ENCODE measurements around the gene CA4.

The CA4 gene

DNA sequence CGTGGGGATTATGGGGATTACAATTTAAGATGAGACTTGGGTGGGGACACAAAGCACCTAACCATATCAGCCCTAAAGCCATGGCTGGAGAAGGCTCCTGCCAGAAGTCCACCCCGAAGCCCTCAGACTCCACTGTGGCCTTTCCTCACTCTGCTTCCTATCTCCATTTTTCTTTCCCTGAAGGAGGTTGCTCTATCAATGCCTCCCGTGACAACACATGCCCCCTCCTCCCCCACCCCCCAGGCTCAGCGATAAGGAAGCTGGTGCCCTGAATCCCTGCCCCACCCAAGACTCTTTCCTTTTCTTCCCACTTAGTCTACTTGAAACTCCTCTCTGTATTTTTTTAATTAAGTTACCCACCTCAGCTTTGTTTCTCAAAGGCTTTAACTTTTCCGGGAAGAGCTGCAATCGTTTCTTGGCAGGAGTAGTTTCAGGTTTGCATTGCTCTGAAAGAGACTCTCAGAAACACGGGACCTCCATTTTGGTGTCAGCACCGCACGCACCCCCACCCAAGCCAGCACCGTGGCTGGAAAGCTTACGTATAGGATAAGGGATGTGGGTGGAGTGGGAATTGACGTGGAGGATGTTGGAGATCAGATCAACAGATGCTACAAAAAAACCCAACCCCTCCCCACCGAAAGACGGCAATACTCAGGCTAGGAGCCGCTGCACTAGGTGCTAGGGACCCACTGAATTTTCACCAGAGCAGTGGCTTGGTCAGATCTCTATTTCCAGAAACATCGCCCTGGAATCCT, 15.2 kb upstream of the CA4 start:
- peak; percentile 14 for DNase-seq

DNA sequence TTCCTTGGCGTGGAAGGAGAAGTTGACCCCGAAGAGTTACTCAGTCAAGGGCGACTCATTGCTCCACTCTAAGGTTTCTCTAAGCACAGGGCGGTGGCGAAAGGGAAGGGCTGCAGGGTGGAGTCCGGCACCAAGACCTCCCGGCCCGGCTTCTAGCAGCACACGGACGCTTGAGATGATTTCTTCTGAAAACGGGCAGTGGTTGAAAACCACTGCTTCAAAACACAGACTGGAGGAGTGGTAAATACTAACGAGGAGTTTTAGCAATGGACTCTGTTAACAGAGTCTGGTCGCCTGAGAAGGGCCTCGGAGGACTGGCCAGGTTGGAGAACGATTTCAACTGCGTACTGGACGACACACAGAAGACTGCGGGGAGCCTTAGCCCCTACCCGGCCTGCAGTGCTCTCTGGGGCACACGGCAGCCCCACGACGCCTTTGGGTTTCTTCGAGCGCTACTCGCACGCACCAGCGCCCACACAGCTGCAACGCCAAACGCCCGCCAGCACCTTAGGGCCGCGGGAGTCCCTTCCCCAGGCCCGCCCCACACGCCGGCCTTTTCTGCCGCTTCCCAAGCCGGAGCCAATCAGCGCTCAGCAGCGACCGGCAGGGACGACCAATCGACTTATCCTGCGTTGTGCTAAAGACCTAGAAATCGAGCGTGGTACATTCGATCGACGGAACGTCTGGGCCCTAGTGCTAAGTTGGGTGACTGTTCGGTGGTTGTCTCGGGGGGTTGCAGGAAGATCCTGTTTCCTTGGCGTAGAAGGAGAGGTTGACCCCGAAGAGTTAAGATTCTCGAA, 14.4 kb upstream of the CA4 start:
- DNase-seq = peak; percentile 89

DNA sequence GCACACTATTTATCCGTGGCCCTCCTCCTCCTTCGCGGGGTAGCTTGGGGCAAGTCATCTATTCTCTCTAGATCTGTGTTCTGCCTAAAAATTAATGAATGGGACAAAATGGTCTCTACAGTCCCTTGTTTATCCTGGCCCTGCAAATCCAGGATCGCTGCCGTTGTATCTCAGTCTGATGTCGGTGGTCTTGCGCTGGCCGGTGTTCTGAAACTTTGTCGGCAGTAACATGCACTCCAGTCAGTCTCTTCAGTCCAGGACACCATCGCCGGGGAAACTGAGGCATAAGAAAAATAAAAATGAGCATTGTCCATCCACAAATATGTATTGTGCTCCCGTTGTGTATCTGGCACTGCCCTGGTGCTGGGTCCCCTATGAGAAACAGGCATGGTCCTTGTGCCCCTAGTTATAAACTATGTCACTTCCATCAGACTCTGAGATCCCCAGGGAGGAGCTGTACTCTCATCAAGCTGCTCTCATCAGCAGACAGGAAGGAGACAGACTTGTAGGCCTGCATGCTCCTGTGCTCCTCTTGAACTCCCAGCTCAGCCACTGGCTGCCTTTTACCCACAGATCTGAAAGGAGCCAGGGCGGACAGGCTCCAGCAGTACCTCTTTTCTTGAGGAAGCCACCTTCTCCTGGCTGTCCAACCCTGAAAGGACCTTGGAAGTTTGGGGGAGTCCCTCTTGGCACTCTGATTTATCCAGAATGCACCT, 13.7 kb upstream of the CA4 start:
- no peak for DNase-seq

DNA sequence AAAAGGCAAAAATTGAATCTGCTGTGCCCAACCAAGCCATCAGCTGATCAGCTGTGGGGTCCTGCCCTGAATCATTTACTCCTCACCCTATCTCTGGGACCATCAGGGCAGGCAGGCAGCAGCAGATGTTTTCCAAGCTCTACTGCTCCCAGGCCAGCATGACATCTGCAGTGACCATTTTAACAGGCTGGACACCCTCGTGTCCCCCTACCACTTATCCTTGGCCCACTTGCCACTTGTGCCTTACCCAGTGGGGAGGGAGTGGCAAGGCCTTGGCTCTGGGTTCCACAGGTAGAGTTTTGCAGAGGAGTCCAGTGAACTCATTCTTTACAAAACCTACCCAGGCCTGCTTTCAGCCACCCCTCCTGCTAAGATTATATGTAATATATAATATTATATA, 12.0 kb upstream of the CA4 start:
- no peak for DNase-seq

DNA sequence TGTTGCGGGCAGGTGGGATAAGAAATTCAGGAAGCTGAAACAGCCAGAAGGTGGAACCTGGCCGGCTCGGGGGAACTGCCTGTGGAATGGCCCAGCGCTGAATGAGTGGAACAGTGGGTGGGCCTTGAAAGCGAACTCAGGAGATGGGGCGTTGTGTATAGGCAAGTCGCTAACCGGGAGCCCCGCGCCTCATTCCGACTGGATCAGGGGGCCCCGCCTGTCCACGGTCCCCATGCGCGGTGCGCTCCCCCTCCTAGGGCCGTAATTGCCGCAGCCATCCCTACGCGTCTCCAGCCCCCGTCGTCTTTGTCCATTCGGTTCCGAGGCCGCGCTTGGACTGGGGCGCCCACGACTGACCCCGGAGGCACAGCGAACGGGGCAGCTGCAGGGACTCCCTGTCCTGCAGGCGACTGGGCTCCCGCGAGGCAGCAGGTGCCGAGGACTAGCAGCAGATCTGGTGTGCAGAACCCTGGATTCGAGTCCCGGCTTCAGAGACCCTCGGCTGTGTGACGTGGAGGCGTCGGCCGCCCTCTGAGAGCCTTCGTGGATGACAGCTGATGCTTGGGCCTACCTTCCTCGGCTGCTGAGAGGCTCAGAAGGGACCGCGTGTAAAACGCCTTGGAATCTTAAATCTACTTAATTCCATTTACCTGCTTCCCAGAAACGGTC, 10.9 kb upstream of the CA4 start:
- no peak for DNase-seq

DNA sequence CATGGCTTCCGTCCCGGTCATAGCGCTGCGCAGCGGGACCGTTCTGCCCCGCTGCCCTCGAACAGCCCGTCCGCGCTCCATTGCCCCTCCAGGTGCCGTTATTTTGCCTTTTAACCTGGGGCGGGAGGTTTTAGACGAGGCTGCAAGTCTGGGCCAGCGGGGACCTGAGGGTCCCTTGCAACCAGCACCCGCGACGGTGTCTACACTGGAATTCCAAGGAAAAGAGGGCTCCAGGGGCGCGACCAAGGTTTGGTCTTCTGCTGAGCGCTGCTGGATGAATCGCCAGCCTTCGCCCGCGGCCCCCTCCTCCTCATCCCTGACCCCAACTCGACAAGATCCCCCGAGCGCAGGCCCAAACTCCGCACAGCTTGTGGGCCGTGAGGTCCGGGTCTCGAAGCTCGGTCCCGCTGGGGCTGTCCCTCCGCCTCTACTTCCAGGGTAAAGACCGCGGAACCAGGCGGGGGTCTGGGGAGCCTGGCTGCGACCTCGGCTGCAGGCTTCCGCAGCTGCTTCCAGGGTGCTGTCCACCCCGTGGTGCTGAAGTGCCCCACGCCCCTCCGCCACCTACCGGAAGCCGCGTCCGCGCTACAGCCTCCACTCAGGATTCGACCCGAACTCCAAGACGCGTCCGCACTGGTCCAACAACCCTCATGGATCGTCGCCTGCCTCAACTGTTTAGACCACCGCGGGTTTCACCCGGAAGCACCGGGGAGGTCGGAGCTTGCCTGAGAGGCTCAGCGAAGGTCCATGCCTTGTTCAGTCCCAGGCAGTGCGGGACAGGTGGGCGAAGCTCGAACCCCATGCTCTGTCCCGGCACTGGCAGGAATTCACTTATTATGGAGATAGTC, 10.1 kb upstream of the CA4 start:
- peak; percentile 52 for DNase-seq

DNA sequence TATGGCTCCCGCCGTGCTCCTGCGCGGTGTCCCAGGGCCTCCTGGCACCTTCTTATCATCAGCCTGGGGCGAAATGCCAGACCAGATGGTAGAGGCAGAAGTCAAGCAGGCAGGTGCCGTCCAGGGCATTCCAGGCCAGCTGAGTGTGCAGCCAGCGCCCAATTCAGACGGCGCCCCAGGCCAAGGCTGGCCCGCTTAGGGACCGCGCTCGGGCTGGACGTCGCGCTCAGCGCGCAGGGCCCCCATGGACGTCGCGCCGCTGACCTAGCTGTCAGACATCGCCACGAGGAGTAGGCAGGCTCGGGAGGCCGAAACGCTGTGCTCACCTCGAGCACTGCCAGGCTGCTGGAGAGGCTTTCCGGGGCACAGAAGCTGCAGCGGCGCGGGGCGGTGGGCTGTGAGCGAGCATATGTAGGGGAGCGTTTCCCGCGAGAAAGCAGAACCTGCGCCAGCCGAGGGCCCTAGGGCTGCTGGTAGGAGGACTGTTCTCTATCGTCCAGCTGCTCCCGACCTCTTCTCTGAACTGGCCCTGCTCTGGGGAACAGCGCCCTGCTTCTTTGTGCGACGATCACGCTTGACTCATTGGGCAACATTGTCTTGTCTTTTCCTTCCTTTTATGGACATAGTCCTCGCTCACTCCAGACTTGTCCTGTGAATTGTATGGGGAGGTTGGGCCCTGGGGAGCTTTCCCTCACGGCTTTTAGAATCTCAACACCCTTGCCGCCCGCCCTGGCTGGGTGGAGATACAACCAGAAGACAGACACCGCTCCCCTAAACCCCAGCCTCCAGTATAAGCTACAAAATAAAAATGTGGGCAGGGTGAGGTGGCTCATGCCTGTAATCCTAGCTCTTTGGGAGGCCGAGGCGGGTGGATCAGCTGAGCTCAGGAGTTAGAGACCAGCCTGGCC, 8.4 kb upstream of the CA4 start:
- no peak for DNase-seq

DNA sequence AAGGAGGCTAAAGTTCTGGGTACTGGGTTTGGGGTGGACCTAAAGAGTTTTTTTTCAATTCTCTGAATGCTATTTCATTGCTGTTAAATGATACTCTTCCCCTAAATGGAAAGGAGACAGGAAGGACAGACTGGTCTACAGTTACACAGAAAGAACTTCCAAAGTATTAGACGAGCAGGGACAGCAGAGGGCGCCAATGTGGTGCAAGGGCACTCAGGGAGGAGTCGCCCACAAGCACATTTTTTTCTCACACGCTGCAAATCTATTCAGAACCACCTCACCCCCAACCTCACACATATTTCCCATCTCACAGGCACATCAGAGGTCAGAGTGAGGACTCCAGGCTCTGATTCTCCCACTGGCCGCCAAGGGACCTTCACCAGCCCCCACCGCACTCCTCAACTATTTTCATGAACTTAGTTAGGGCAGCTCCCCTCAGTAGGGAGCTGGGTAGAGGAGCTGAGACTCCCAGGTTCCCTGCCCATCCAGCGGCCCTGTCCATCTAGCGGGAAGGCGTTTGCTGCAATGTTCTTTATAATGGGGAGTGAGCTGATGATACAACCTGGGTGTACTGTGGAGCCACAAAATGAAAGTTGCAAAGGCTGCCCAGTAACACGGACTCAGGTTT, 6.8 kb upstream of the CA4 start:
- peak; percentile 76 for DNase-seq

DNA sequence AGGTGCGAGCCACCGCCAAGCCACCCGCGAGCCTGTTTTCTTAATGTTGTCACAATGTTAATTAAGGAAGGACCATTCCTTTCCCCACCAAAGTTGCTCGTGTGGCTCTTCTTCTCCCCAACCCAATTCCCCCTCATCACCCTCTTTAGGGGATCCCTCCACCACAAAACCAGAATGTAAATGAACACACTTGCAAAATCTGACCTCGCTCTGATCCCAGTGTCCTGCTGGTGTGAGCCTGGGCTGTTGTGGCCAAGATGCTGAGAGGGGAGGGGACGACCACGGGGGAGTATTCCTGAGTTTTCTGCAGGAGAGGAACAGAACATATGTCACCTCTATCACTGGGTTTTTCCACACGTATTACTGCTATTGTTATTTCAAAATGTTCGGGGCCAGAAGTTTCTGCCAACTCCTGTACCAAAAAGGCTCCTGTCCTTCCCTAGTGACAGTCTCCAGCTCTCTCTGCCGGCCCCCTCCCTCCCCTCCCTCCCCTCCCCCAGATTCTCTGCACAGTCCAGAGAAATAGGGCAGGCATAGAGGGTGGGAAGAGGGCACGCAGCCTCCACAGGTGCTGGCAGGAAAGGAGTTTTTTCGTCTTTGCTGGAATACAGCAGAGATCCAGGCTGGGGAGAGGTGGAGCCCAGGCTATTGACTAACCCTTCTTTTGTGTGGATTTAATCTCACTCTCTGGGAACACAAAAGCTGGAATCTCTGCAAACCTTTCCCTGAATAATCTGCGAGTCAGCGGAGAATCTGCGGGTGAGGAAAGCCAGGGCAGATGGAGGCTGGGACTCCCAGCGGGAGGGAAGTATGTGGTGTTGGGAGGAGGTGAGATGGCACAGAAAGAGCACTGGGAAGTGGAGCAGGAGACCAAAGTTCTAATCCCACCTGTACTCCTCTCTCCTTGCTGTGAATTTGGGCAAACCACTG, 4.5 kb upstream of the CA4 start:
- DNase-seq = no peak

DNA sequence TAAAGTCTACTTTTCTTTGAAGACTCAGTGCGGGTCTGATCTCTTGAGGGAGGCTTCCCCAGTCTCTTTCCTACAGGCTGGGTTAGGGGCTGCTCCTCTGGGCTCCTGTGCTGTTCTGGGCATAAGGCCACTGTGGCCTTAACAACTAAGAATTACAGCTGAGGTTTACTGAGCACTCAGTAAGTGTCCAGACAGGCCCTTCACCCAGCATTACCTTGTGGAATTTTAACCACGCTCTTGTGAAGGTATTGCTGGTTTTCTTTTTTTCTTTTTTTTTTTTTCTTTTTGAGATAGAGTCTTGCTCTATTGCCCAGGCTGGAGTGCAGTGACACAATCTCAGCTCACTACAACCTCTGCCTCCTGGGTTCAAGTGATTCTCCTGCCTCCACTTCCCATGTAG, 3.6 kb upstream of the CA4 start:
- DNase-seq = no peak

DNA sequence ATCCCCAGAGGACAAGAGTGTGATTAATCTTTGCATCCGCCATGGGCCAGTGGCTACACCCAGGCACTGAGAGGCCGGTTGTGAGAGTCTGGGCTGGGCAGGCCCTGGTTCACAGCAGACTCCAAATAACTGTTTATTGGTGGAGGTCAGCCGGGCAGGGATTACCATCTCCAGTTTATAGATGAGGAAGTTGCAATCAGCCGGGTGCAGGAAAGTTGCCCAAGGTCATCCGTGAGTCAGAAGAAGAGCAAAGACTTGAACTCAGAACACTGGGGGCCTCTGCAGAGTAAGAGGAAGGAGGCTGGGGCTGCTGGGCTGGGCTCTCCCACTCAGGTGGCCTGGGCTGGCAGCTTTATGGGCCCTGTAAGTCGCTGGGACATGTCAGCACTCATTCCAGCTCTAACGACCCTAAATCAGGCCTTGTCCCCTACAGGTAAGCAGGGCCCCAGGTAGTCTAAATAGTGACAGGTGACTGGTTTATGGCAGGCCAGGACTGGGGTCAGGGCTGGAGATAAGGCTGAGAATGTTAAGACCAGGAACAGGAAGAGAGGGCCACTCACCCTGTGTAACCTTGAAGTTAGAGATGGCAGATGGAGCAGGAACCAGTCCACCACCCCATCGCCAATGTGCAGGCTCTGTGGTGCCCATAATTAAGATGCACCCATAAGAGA, 2.1 kb upstream of the CA4 start:
- DNase-seq = no peak

DNA sequence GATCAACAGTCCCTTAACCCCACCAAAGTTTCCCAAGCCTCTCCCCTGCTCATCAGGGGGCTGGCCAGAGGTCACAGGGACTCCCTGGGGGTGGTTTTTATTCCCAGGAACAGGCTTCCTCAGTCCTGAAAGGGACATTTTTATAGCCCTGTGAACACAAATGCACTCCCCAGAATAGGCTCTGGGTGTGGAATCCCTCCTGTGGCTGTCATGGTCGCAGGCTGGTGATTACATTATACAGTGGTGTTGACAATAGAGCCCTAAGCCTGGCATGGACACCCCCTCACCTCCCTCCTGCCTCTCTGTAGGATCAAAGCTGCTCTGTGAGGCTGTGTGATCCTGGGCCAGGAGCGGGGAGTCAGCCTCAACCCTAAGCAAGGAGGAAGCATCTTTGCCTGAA, 1.4 kb upstream of the CA4 start:
- no peak for DNase-seq

DNA sequence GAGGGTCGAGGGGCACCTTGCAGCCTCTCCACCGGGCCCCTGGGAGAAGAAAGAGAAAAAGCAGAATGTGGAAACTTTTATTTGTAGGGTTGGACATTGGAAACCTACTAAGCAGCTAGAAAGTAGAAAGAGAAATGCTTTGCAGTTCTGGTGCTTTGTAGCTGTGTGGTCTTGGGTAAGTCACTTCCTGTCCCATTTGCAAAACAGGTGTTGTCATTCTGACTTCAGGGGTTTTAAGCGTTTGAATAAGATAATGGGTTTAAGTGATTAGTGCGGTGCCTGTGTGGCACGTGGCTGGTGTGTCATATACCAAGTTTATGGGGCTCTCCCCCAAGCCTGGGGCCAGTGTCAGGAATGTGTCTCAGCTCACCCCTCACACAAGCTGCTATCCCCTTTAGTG, 1.6 kb downstream of the CA4 start:
- DNase-seq = peak; percentile 33

DNA sequence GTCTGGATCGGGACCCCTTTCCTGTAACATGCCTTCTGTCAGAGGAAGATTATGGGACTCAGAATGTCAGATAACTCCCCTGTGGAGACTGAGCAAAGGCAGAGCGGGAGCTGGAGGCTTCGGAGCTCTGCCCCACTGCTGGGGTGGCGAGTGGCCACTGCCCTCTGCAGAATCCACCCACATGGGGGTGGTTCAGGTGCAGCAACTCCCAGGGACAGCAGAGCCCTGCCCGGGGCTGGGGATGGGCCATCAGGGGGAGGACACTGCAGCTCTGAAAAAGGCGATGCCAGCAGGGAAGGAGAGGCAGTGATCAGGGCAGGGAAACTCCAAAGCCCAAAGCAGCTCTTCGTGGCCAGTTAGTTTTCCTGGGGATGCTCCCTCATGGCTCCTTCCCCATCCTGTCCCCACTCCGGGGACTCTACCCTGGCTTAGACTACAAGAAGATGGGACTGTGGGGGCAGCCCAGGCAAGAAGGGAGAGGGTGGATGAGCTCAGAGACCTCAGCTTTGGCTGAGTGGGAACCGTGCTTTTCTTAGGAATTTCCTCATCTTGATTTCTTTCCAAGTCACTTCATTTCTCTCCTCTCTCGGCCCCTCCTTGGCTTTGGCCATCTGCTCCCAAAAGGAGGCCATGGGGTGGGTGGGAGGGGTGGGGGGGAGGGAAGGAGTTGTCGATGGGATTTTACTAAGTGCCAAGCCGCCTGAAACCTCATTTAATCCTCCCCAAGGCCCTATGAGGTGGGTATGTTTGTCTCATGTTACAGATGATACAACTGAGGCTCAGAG, 4.0 kb downstream of the CA4 start:
- DNase-seq = no peak

DNA sequence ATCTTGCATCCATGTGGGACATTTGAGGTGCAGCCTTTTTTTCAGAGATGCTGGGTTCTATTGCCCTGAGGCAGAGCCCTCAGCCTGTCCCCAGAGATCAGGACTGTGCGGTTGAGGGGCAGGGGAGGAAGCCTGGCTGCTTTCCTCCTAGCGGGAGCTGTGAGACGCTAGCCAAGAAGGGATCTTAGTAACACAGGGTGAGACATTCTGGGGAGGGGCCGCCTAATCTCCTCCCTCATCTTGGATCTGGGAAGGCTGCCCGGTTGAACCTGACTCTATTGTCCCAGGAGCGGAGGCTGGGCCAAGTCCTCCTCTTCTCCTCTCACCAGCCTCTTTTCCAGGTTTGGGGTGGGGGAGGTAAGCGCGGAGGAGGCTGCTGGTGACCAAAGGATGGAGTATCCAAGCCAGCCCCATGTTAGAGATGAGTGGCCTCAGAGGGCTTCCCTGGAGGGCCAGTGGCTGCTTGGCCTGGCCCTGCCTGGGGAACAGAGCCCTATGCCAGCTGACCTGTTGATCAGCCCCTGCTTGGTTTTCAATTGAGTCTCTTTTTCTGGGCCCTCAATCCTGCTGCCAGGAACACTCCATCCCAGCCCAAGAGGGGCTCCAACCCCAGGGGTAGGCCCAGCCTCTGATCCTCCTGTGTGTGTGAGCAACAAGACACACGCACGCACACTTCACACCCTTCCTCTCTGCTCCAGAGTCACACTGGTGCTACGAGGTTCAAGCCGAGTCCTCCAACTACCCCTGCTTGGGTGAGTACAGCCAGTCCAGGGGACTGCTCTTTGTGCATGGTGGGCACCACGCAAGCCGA, 5.0 kb downstream of the CA4 start:
- DNase-seq = no peak

DNA sequence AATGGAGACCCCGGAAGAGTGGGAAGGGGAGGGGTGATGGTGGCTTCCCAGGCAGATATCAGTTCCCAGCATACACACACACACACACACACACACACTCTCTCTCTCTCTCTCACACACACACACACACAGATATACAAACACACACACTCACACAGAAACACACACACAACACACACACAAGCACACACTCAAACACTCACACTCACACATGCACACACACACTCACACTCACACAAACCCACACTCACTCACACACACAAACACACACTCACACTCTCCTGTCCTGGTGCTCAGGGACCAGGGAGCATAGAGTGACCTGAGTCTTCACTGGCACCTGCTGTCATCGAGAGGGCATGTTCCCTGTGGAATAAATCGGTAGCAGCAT, 5.6 kb downstream of the CA4 start:
- DNase-seq = no peak

DNA sequence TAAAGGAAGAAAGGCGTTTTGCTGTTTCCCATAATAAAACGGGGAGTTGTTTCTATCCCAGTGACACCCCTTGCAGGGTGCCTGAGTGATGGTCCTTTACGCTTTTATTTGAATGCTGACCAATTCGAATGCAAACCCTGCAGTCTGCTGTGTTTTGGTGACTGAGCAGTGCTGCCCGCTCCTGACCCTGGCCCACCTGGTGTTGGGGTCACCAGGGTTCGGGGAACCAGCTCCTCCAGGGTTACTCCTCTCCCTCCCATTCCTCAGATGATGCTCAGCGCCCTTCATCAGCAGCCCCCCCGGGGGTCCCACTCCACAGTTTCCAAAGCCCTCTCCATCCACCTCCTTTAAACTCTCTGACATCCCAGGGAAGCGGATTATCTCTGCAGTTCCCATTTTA, 6.0 kb downstream of the CA4 start:
- no peak for DNase-seq

Measured in stimulated activated CD4-positive, alpha-beta T cell treated with anti-CD3 and anti-CD28 coated beads, Interleukin-1b, Interleukin-23, amount 100 ng/mL, for 48 hours (primary cell).